Adipocyte (in vitro differentiated cells): ENCODE results near the gene RPS6KA5.
"Not testable (repeated sequence)": the region's sequence is repeated elsewhere in the genome, so short reads cannot be mapped to it uniquely, and the experiment has no call there.

ENCODE experiments used
- DNase-seq: peaks from one replicate; pipeline ENCODE4 v3.0.0-alpha.2; 2015; ENCODE audit warnings: low read depth
- H3K27me3 ChIP-seq: replicated peaks from 2 replicates; pipeline ENCODE4 v1.7.0; 2013; ENCODE audit warnings: mild to moderate bottlenecking, low read length, moderate library complexity; ENCODE audit not compliant: control insufficient read depth, insufficient read depth
- H3K36me3 ChIP-seq: 2 replicates; pipeline ENCODE4 v1.7.0; 2013; ENCODE audit warnings: low read length, mild to moderate bottlenecking, moderate library complexity; ENCODE audit not compliant: control insufficient read depth, insufficient read depth, severe bottlenecking
- H3K4me1 ChIP-seq: 2 replicates; pipeline ENCODE4 v1.7.0; 2013; ENCODE audit warnings: mild to moderate bottlenecking, low read length, moderate library complexity; ENCODE audit not compliant: control insufficient read depth, insufficient read depth
- H3K4me3 ChIP-seq: 2 replicates; pipeline ENCODE4 v1.7.0; 2013; ENCODE audit warnings: mild to moderate bottlenecking, low read length, moderate library complexity
- H3K9ac ChIP-seq: 2 replicates; pipeline ENCODE4 v1.7.0; 2013; ENCODE audit warnings: mild to moderate bottlenecking, low read length, moderate library complexity
- H3K9me3 ChIP-seq: 2 replicates; pipeline ENCODE4 v1.7.0; 2013; ENCODE audit warnings: mild to moderate bottlenecking, low read length, moderate library complexity; ENCODE audit not compliant: control insufficient read depth

Gene RPS6KA5

GRCh38 chr14:90828642-90829487 is 231.6 kb downstream of the RPS6KA5 start:
- Histone ChIP-seq H3K4me1 (peaks cover 11% of the 10 kb centered on the region), H3K4me3 (peak overlapping the region; percentile 79), H3K36me3 (no peaks in the 10 kb centered on the region), H3K27me3 (peaks cover 4% of the 10 kb centered on the region), H3K9ac (peak overlapping the region; percentile 64), H3K9me3 (peaks cover 4% of the 10 kb centered on the region)
- DNase-seq = no peak

- H3K27me3 ChIP-seq = peaks cover 4% of the 10 kb centered on the region
- H3K4me1 ChIP-seq = peaks cover 11% of the 10 kb centered on the region
- H3K36me3 ChIP-seq = no peaks in the 10 kb centered on the region
- peak; percentile 97 for DNase-seq
- peak overlapping the region; percentile 79 for H3K4me3 ChIP-seq
- H3K9me3 ChIP-seq = peaks cover 8% of the 10 kb centered on the region
- peak overlapping the region; percentile 64 for H3K9ac ChIP-seq
Measured at GRCh38 chr14:90827919-90828610, 232.4 kb downstream of the RPS6KA5 start.

- not testable (repeated sequence) for H3K4me1 ChIP-seq, H3K36me3 ChIP-seq, H3K9me3 ChIP-seq, H3K4me3 ChIP-seq, H3K27me3 ChIP-seq, DNase-seq, H3K9ac ChIP-seq
Measured at GRCh38 chr14:90823542-90823941, 236.9 kb downstream of the RPS6KA5 start.

DNA sequence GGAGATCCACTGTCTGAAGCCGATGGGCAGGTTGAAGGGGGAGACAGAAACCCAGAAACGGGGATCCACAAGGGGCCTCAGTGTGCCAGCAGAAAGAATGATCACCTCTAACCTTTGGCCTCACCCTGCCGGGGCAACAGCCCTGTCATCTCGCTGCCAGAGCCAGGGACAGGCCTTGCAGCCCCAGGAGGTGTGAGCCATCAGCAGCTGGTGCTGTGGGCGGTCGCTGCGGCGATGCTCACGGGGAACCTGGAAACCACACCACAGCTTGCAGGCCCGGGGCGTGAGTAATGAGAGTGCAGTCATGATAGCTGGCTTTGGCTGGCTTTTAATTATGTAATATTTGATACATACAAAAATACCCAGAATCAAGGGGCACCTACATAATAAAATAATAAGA is 239.5 kb downstream of the RPS6KA5 start:
- H3K4me1 ChIP-seq = peaks cover 6% of the 10 kb centered on the region
- no peak for DNase-seq
- H3K9me3 ChIP-seq = peaks cover 8% of the 10 kb centered on the region
- H3K9ac ChIP-seq = no peak overlapping the region
- H3K4me3 ChIP-seq = no peak overlapping the region
- H3K36me3 ChIP-seq = no peaks in the 10 kb centered on the region
- peaks cover 9% of the 10 kb centered on the region for H3K27me3 ChIP-seq

- H3K36me3 ChIP-seq = no peaks in the 10 kb centered on the region
- peaks cover 9% of the 10 kb centered on the region for H3K27me3 ChIP-seq
- H3K9ac ChIP-seq = no peak overlapping the region
- peaks cover 13% of the 10 kb centered on the region for H3K4me1 ChIP-seq
- H3K4me3 ChIP-seq = no peak overlapping the region
- H3K9me3 ChIP-seq = peaks cover 8% of the 10 kb centered on the region
- DNase-seq = no peak
Measured at GRCh38 chr14:90819734-90820393, 240.6 kb downstream of the RPS6KA5 start.

DNA sequence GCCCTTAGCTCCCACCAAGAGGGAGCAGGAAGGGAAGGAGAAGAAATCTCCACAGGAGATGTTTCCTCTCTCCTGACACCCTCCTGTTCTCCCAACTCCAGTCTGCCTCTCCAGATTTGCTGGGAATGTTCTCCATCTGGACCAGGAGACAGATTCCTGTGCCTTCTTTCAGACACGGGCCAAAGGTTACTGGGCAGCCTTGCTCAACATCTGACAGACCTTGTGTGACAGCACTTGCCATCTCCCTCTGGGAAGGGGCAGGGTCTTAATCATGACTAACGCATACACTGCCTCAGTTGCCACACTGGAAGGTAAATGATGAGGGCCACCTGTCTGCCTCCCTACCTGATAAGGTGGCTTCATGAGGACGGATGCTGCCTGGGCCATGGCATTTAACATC is 241.7 kb downstream of the RPS6KA5 start:
- H3K9ac ChIP-seq = no peak overlapping the region
- no peaks in the 10 kb centered on the region for H3K36me3 ChIP-seq
- DNase-seq = no peak
- H3K27me3 ChIP-seq = peaks cover 9% of the 10 kb centered on the region
- peaks cover 2% of the 10 kb centered on the region for H3K9me3 ChIP-seq
- H3K4me3 ChIP-seq = no peak overlapping the region
- H3K4me1 ChIP-seq = peaks cover 14% of the 10 kb centered on the region

DNA sequence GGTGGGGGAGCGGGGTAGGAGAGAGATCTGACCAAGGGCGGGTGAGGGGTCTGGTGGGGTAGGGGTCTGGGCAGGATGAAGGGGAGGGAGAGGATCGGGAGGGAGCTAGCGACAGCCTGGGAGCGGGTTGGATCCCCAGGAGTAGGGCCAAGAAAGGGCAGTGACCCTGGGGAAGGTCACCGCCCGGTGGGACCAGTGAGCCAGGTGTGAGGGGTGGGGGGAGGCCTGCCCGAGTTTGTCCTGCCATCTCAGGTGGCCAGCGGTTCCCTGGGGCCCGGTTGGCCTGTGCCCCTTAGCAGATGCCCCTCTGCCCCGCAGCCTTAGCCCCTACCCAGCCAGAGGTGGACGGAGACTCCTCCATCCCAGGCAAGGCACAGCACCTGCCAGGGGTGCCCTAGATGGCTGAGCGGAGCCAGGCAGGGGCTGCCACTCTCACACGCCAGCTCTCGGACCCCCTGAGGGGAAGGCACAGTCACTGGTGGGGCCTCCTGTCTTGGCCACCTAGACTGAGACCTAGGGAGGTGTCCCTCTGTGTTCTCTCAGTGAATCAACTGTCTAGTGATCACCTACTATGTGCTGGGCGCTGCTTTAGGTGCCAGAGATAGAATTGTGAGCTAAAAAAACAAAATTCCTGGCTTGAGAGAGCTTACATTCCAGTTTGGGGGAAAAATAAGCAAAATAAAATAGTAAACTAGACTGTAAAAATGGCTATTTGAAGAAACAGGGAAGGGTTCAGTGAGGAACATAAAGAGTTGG is 243.6 kb downstream of the RPS6KA5 start:
- no peak for DNase-seq
- Histone ChIP-seq H3K27me3 (peaks cover 9% of the 10 kb centered on the region), H3K9ac (no peak overlapping the region), H3K4me3 (no peak overlapping the region), H3K9me3 (no peaks in the 10 kb centered on the region), H3K4me1 (peaks cover 14% of the 10 kb centered on the region), H3K36me3 (no peaks in the 10 kb centered on the region)

- DNase-seq = peak; percentile 84
- Histone ChIP-seq H3K4me1 (peaks cover 14% of the 10 kb centered on the region), H3K9me3 (no peaks in the 10 kb centered on the region), H3K27me3 (peaks cover 9% of the 10 kb centered on the region), H3K36me3 (no peaks in the 10 kb centered on the region), H3K4me3 (peak within 1 kb of the TSS; percentile 92), H3K9ac (peak within 1 kb of the TSS; percentile 88)
Measured at GRCh38 chr14:90815822-90816662, 244.4 kb downstream of the RPS6KA5 start, which contains the start of gene TTC7B. TTC7B (minus strand) TSS chr14:90816430; CDS start chr14:90816295, 135 bp downstream.

GRCh38 chr14:90815572-90815821 is 244.9 kb downstream of the RPS6KA5 start:
- no peaks in the 10 kb centered on the region for H3K9me3 ChIP-seq
- no peak for DNase-seq
- no peaks in the 10 kb centered on the region for H3K36me3 ChIP-seq
- H3K4me3 ChIP-seq = peak overlapping the region; percentile 92
- H3K27me3 ChIP-seq = peaks cover 9% of the 10 kb centered on the region
- H3K4me1 ChIP-seq = peaks cover 14% of the 10 kb centered on the region
- peak overlapping the region; percentile 88 for H3K9ac ChIP-seq

- peak overlapping the region; percentile 92 for H3K4me3 ChIP-seq
- no peak for DNase-seq
- peak overlapping the region; percentile 88 for H3K9ac ChIP-seq
- H3K9me3 ChIP-seq = no peaks in the 10 kb centered on the region
- H3K36me3 ChIP-seq = no peaks in the 10 kb centered on the region
- peaks cover 9% of the 10 kb centered on the region for H3K27me3 ChIP-seq
- H3K4me1 ChIP-seq = peaks cover 14% of the 10 kb centered on the region
Measured at GRCh38 chr14:90814806-90815571, 245.5 kb downstream of the RPS6KA5 start.
